HEK293 (cell line): Measurements from ENCODE around the gene NFKBIZ.

ENCODE experiments used
- CTCF ChIP-seq: fragments of 450-650 bp; formaldehyde crosslinking; IDR thresholded peaks from 2 replicates; pipeline ENCODE4 v1.5.1; 2016; ENCODE audit warnings: missing biosample characterization, missing genetic modification characterization
- TCF7L2 ChIP-seq: IDR thresholded peaks from 2 replicates; pipeline ENCODE4 v1.6.1; 2011; ENCODE audit warnings: low read depth, mild to moderate bottlenecking, inconsistent platforms, low read length, moderate library complexity, borderline replicate concordance
- TSHZ1 ChIP-seq: fragments of 450-650 bp; formaldehyde crosslinking; IDR thresholded peaks from 2 replicates; pipeline ENCODE4 v1.5.1; 2016; ENCODE audit warnings: missing biosample characterization, missing genetic modification characterization, borderline replicate concordance
- YY1 ChIP-seq: fragments of 450-650 bp; formaldehyde crosslinking; IDR thresholded peaks from 2 replicates; pipeline ENCODE4 v1.5.1; 2018; ENCODE audit warnings: missing biosample characterization, missing genetic modification characterization
- ZNF140 ChIP-seq: fragments of 450-650 bp; formaldehyde crosslinking; IDR thresholded peaks from 2 replicates; pipeline ENCODE4 v1.5.1; 2016; ENCODE audit warnings: missing biosample characterization, missing genetic modification characterization
- ZNF175 ChIP-seq: fragments of 450-650 bp; formaldehyde crosslinking; IDR thresholded peaks from 2 replicates; pipeline ENCODE4 v1.5.1; 2016; ENCODE audit warnings: missing biosample characterization, missing genetic modification characterization
- ZNF292 ChIP-seq: fragments of 450-650 bp; formaldehyde crosslinking; IDR thresholded peaks from 2 replicates; pipeline ENCODE4 v1.5.1; 2016; ENCODE audit warnings: low read depth, missing biosample characterization, missing genetic modification characterization, borderline replicate concordance
- ZNF549 ChIP-seq: fragments of 450-650 bp; IDR thresholded peaks from 2 replicates; pipeline ENCODE4 v1.5.1; 2018; ENCODE audit warnings: missing biosample characterization, missing genetic modification characterization, mild to moderate bottlenecking, inconsistent platforms, moderate library complexity
- ZNF555 ChIP-seq: fragments of 450-650 bp; formaldehyde crosslinking; conservative IDR thresholded peaks from 2 replicates; pipeline ENCODE4 v1.5.1; 2017; ENCODE audit warnings: missing biosample characterization, mild to moderate bottlenecking, missing genetic modification characterization, inconsistent platforms
- ZNF660 ChIP-seq: fragments of 450-650 bp; IDR thresholded peaks from 2 replicates; pipeline ENCODE4 v1.5.1; 2018; ENCODE audit warnings: missing biosample characterization, mild to moderate bottlenecking, missing genetic modification characterization
- ZNF768 ChIP-seq: fragments of 450-650 bp; formaldehyde crosslinking; IDR thresholded peaks from 2 replicates; pipeline ENCODE4 v1.5.1; 2018; ENCODE audit warnings: missing biosample characterization, mild to moderate bottlenecking, missing genetic modification characterization
- ZNF776 ChIP-seq: fragments of 450-650 bp; formaldehyde crosslinking; IDR thresholded peaks from 2 replicates; pipeline ENCODE4 v1.5.0; 2017; ENCODE audit warnings: missing biosample characterization, missing genetic modification characterization, borderline replicate concordance

- TF ChIP-seq ZNF140 (tag by site-specific recombination) = no peak
- no peak for TF ChIP-seq ZNF549
- TF ChIP-seq CTCF = no peak
- no peak for TF ChIP-seq ZNF660
- no peak for TF ChIP-seq ZNF292 (tag by site-specific recombination)
- no peak for TF ChIP-seq TSHZ1 (tag by site-specific recombination)
- no peak for TF ChIP-seq ZNF175 (tag by site-specific recombination)
- TF ChIP-seq YY1 (tag by site-specific recombination) = no peak
- no peak for TF ChIP-seq TCF7L2
- TF ChIP-seq ZNF768 (tag by site-specific recombination) = no peak
- no peak for TF ChIP-seq ZNF776
- TF ChIP-seq ZNF555 (tag by site-specific recombination) = no peak
These were observed 13.3 kb downstream of the NFKBIZ start for GRCh38 chr3:101862416-101863165.
